ENCODE measurements around the gene LOXHD1.

LOXHD1 gene

GRCh38 chr18:46622999-46623398 lies 34.0 kb downstream of the LOXHD1 start:
- DNase-seq, result no peak

- DNase-seq, result no peak
These were observed 34.6 kb downstream of the LOXHD1 start for GRCh38 chr18:46622451-46622850.

- DNase-seq, result no peak
These were observed 35.1 kb downstream of the LOXHD1 start for GRCh38 chr18:46621871-46622270.

GRCh38 chr18:46621111-46621766 lies 35.8 kb downstream of the LOXHD1 start:
- DNase-seq, result no peak

- DNase-seq, result no peak
These were observed 37.5 kb downstream of the LOXHD1 start for GRCh38 chr18:46619559-46619958.

- no peak for DNase-seq
These were observed 41.3 kb downstream of the LOXHD1 start for GRCh38 chr18:46615720-46616119.

GRCh38 chr18:46609048-46609447 lies 48.0 kb downstream of the LOXHD1 start:
- no peak for DNase-seq

GRCh38 chr18:46607926-46608325 lies 49.1 kb downstream of the LOXHD1 start:
- DNase-seq, result no peak

GRCh38 chr18:46601141-46601805 lies 55.7 kb downstream of the LOXHD1 start:
- DNase-seq, result no peak

GRCh38 chr18:46596119-46596518 lies 60.9 kb downstream of the LOXHD1 start:
- DNase-seq, result no peak

GRCh38 chr18:46591783-46592391 lies 65.1 kb downstream of the LOXHD1 start:
- DNase-seq, result no peak

GRCh38 chr18:46590103-46590502 lies 66.9 kb downstream of the LOXHD1 start:
- DNase-seq, result no peak

GRCh38 chr18:46588971-46589660 lies 67.9 kb downstream of the LOXHD1 start:
- no peak for DNase-seq

GRCh38 chr18:46587600-46587999 lies 69.4 kb downstream of the LOXHD1 start:
- DNase-seq, result no peak

- DNase-seq, result no peak
These were observed 73.3 kb downstream of the LOXHD1 start for GRCh38 chr18:46583711-46584110.

GRCh38 chr18:46581648-46582047 lies 75.4 kb downstream of the LOXHD1 start:
- DNase-seq, result no peak

- DNase-seq, result no peak
These were observed 78.0 kb downstream of the LOXHD1 start for GRCh38 chr18:46578987-46579386.

- DNase-seq, result no peak
These were observed 79.5 kb downstream of the LOXHD1 start for GRCh38 chr18:46577546-46577945.

GRCh38 chr18:46575851-46576250 lies 81.2 kb downstream of the LOXHD1 start:
- DNase-seq, result no peak

- no peak for DNase-seq
These were observed 82.3 kb downstream of the LOXHD1 start for GRCh38 chr18:46574743-46575115.

- no peak for DNase-seq
These were observed 82.8 kb downstream of the LOXHD1 start for GRCh38 chr18:46574000-46574742.

- no peak for DNase-seq
These were observed 83.9 kb downstream of the LOXHD1 start for GRCh38 chr18:46573156-46573555.

GRCh38 chr18:46571756-46572155 lies 85.3 kb downstream of the LOXHD1 start:
- DNase-seq, result no peak

All from stimulated activated CD8-positive, alpha-beta memory T cell treated with anti-CD3 and anti-CD28 coated beads, Interleukin-4, amount 100 ng/mL, for 48 hours (primary cell).